Activated CD8-positive, alpha-beta memory T cell treated with anti-CD3 and anti-CD28 coated beads, Interleukin-2, amount 50 U/mL, for 4 hours (primary cell): ENCODE results near the gene CYB561D2.
"Not testable (repeated sequence)": the region's sequence is repeated elsewhere in the genome, so short reads cannot be mapped to it uniquely, and the experiment has no call there.

Experiments used
- DNase-seq: peaks from one replicate; pipeline ENCODE4 v3.0.0-alpha.2; 2020

Gene CYB561D2

GRCh38 chr3:50350527-50351322 is at the start of gene CYB561D2, which contains the start of gene NPRL2:
CYB561D2 (plus strand) TSS chr3:50350862; CDS start chr3:50351434, 572 bp downstream.
NPRL2 (minus strand) TSS chr3:50350775; CDS start chr3:50350652, 123 bp downstream.
- peak; percentile 99 for DNase-seq

GRCh38 chr3:50302095-50303012 is 48.3 kb upstream of the CYB561D2 start:
- no peak for DNase-seq

GRCh38 chr3:50303013-50303815 is 47.4 kb upstream of the CYB561D2 start, which contains the start of gene HYAL1:
HYAL1 (minus strand) TSS chr3:50303574; CDS start chr3:50302956, 618 bp downstream.
- DNase-seq, result no peak

GRCh38 chr3:50304601-50305000 is 46.1 kb upstream of the CYB561D2 start:
- no peak for DNase-seq

- DNase-seq, result not testable (repeated sequence)
Observed at GRCh38 chr3:50312041-50312440, 38.6 kb upstream of the CYB561D2 start.

GRCh38 chr3:50314342-50314741 is 36.3 kb upstream of the CYB561D2 start:
- no peak for DNase-seq

- DNase-seq, result no peak
Observed at GRCh38 chr3:50314816-50315215, 35.8 kb upstream of the CYB561D2 start.

GRCh38 chr3:50316657-50317242 is 33.9 kb upstream of the CYB561D2 start:
- peak; percentile 80 for DNase-seq

- DNase-seq, result no peak
Observed at GRCh38 chr3:50317300-50317699, 33.4 kb upstream of the CYB561D2 start.

- DNase-seq, result no peak
Observed at GRCh38 chr3:50318163-50318562, 32.5 kb upstream of the CYB561D2 start.

GRCh38 chr3:50318615-50319014 is 32.0 kb upstream of the CYB561D2 start:
- no peak for DNase-seq

GRCh38 chr3:50319181-50319893 is 31.3 kb upstream of the CYB561D2 start:
- no peak for DNase-seq

GRCh38 chr3:50319894-50320625 is 30.6 kb upstream of the CYB561D2 start:
- no peak for DNase-seq

- DNase-seq, result peak; percentile 67
Observed at GRCh38 chr3:50320853-50321335, 29.8 kb upstream of the CYB561D2 start.

- peak; percentile 78 for DNase-seq
Observed at GRCh38 chr3:50321336-50322114, 29.1 kb upstream of the CYB561D2 start.

- DNase-seq, result no peak
Observed at GRCh38 chr3:50322115-50322385, 28.6 kb upstream of the CYB561D2 start.

GRCh38 chr3:50322386-50323091 is 28.1 kb upstream of the CYB561D2 start, which contains the start of gene HYAL2:
HYAL2 (minus strand) TSS chr3:50322745; CDS start chr3:50320489, 2,256 bp downstream.
- DNase-seq, result no peak

GRCh38 chr3:50323092-50323600 is 27.5 kb upstream of the CYB561D2 start:
- DNase-seq, result no peak

GRCh38 chr3:50323614-50324199 is 27.0 kb upstream of the CYB561D2 start:
- DNase-seq, result no peak
